Ascending aorta (tissue), 2 donors: ENCODE data around the gene PTGES3. TPM values are rescaled to one million over a fixed set of nuclear protein-coding genes. Genes with fewer than 3 reads are reported as not detected.

ENCODE experiments used
- DNase-seq, 2 donors: peaks; one replicate each; pipeline ENCODE4 v3.0.0-alpha.2; 2019; ENCODE audit warnings: low spot score in 2 of 2
- H3K27ac ChIP-seq, 2 donors: fragments of 200-600 bp; sonication (generic); one replicate each; pipeline ENCODE4 v1.5.1; 2016 to 2017; ENCODE audit warnings: mild to moderate bottlenecking in 1 of 2
- H3K27me3 ChIP-seq: fragments of 200-600 bp; sonication (generic); one replicate; pipeline ENCODE4 v1.5.1; 2017
- H3K36me3 ChIP-seq, 2 donors: fragments of 200-600 bp; sonication (generic); one replicate each; pipeline ENCODE4 v1.5.1; 2016
- H3K4me1 ChIP-seq, 2 donors: fragments of 200-600 bp; sonication (generic); one replicate each; pipeline ENCODE4 v1.5.1; 2016 to 2017; ENCODE audit warnings: mild to moderate bottlenecking in 1 of 2
- H3K4me3 ChIP-seq, 2 donors: fragments of 200-600 bp; sonication (generic); one replicate each; pipeline ENCODE4 v1.5.1; 2016 to 2017; ENCODE audit warnings: mild to moderate bottlenecking in 1 of 2
- H3K9me3 ChIP-seq, 2 donors: fragments of 200-600 bp; sonication (generic); one replicate each; pipeline ENCODE4 v1.5.1; 2016
- intact Hi-C: fragments of 100-400 bp; cut with DNase I; formaldehyde crosslinking; loops from one replicate; pipeline ENCODE4 v1.15.1; 2023
- total RNA-seq: library from RNA; depleted of rRNA; stranded (reverse); fragments of >200 nt; gene quantifications from one replicate; pipeline ENCODE4 v1.1.0, GENCODE V29; 2016
- TF ChIP-seq, protein P1 (sequence below), 3 experiments: fragments of 200-600 bp in 2 of 3; fragments of 450-650 bp in 1 of 3; sonication (generic) in 2 of 3; IDR thresholded peaks; one replicate each; pipeline ENCODE4 v1.5.1; 2016 to 2019; ENCODE audit warnings: antibody characterized with exemption in 3 of 3, mild to moderate bottlenecking in 1 of 3, moderate library complexity in 1 of 3

The PTGES3 gene
- total RNA-seq, 1 donor from 2014 or later = 62.2 TPM

GRCh38 chr12:56633468-56634241 lies 54.4 kb downstream of the PTGES3 start:
- H3K36me3 ChIP-seq = peaks cover 8 to 13% of the 10 kb centered on the region in 2 donors
- H3K27ac ChIP-seq = peak overlapping the region; percentile 82 to 95
- no peak for DNase-seq
- H3K4me1 ChIP-seq = peaks cover 18 to 37% of the 10 kb centered on the region in 2 donors
- no peaks in the 10 kb centered on the region for H3K9me3 ChIP-seq
- TF ChIP-seq, protein P1, sequence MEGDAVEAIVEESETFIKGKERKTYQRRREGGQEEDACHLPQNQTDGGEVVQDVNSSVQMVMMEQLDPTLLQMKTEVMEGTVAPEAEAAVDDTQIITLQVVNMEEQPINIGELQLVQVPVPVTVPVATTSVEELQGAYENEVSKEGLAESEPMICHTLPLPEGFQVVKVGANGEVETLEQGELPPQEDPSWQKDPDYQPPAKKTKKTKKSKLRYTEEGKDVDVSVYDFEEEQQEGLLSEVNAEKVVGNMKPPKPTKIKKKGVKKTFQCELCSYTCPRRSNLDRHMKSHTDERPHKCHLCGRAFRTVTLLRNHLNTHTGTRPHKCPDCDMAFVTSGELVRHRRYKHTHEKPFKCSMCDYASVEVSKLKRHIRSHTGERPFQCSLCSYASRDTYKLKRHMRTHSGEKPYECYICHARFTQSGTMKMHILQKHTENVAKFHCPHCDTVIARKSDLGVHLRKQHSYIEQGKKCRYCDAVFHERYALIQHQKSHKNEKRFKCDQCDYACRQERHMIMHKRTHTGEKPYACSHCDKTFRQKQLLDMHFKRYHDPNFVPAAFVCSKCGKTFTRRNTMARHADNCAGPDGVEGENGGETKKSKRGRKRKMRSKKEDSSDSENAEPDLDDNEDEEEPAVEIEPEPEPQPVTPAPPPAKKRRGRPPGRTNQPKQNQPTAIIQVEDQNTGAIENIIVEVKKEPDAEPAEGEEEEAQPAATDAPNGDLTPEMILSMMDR (IDR thresholded peaks at IDR 0.05) = no peak
- H3K27me3 ChIP-seq = no peaks in the 10 kb centered on the region
- peak overlapping the region; percentile 78 to 93 for H3K4me3 ChIP-seq
- intact Hi-C loops = no loop called here

DNA sequence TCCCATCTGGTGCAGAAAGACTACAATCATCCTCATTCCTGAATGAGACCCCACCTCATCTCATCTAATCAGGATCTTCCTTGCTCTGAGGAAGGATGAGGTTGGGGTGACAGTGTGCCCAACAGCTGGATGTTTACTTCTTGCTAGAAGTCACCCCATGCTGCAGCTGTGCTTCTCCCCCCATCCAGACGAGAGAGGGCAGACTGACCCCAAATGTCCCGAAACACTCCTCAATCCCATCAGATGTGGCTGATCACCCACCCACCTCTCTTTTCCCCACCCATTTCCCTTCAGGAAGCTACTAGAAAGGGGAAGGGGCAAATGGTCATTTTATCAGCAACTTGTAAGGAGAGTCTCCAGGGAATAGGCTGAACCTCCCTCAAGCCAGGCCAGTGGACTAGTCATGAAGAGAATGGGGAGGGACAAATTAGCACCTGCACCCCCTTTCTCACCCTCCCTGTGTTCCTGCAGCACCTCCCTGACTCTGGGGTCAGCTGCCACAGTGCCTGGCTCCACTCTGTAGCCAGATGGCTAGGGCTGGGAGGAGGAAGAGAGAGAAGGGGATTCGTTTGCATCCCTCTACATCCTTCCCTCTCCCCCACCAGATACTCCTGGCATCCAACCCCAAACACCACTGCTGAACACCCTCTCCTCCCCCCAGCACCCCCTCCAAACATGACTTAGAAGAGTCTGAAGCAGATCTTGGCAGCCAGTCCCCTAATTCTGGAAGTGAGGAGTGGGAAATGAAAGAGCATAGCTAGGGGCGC lies 55.2 kb downstream of the PTGES3 start:
- intact Hi-C loops = no loop called here
- TF ChIP-seq, protein P1 (IDR thresholded peaks at IDR 0.05) = no peak
- Histone ChIP-seq H3K27ac (peak overlapping the region; percentile 82 to 95), H3K4me1 (peaks cover 18 to 44% of the 10 kb centered on the region in 2 donors), H3K36me3 (peaks cover under 1 to 5% of the 10 kb centered on the region in 2 donors), H3K9me3 (no peaks in the 10 kb centered on the region), H3K4me3 (peak overlapping the region; percentile 37 to 93), H3K27me3 (no peaks in the 10 kb centered on the region)
- DNase-seq = no peak

DNA sequence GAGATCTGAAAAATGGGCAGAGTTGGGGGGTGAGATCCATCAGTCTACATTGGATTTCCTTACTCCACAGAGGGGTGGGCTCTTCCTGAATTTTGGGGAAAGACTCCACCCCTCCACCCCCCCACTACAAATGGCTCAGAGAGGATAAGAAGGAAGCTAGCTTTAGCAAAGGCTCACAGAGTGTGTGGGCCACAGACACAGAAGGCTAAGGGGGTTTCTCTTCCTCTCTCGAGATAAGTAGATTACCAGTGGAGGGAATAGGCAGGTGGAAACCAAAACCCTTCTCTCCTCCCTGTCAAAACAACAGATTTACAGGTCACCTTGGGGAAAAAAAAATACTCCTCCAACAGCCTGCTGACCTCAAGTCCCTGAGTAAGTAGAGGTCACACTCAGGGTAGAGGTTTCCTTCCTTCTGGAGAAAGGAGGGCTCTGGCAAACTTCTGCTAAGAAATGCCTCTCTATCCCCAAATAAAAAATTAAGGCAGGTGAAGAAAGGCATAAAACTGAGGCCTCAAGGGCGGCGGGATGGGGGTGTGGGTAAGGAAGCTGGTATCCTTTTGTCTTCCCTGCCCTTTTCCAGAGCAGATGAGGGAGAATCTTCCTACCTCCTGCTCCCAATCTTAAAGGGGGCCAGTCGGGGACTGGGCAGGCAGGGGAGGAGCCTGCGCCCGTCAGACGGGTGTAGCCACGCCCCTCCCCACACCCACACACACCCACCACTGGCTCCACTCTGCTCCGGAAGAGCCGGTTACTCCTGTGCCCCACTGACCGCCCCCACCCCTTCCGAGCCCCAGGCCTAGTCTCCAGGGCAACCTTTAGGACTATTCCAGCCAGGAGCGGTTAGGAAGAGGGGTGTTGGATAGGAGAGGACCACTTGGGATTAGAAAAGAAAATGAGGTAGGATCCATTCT lies 56.0 kb downstream of the PTGES3 start:
- H3K4me1 ChIP-seq = peaks cover 18 to 42% of the 10 kb centered on the region in 2 donors
- peak overlapping the region; percentile 82 to 95 for H3K27ac ChIP-seq
- TF ChIP-seq, protein P1 (IDR thresholded peaks at IDR 0.05) = no peak
- H3K27me3 ChIP-seq = no peaks in the 10 kb centered on the region
- intact Hi-C loops = no loop called here
- peak overlapping the region; percentile 37 to 93 for H3K4me3 ChIP-seq
- DNase-seq = peak in 1 of 2 donors; percentile 81
- no peaks in the 10 kb centered on the region for H3K9me3 ChIP-seq
- H3K36me3 ChIP-seq = no peaks in the 10 kb centered on the region

GRCh38 chr12:56630180-56630632 lies 57.9 kb downstream of the PTGES3 start, which contains the start of gene BAZ2A:
Gene BAZ2A, minus strand, starts transcription at chr12:56630326. Its CDS starts 12,796 bp downstream, at chr12:56617530.
- TF ChIP-seq, protein P1 (IDR thresholded peaks at IDR 0.05) = no peak
- H3K4me3 ChIP-seq = peak within 1 kb of the TSS; percentile 90 to 97
- no peaks in the 10 kb centered on the region for H3K9me3 ChIP-seq
- H3K36me3 ChIP-seq = peaks cover 0 to 5% of the 10 kb centered on the region in 2 donors
- peaks cover 15 to 46% of the 10 kb centered on the region in 2 donors for H3K4me1 ChIP-seq
- peak; percentile 64 to 92 for DNase-seq
- no peaks in the 10 kb centered on the region for H3K27me3 ChIP-seq
- intact Hi-C loops = no loop called here
- peak within 1 kb of the TSS; percentile 85 to 92 for H3K27ac ChIP-seq
